HG03097 (cell line): ENCODE measurements around the gene PHF21A.
"Not testable (repeated sequence)": the region's sequence is repeated elsewhere in the genome, so short reads cannot be mapped to it uniquely, and the experiment has no call there.

Experiments used
- ATAC-seq: cut with Tn5 transposase; IDR thresholded peaks from one replicate; pipeline ENCODE4 v1.9.1; 2021; ENCODE audit not compliant: unreplicated experiment, low FRiP score

Gene PHF21A

DNA sequence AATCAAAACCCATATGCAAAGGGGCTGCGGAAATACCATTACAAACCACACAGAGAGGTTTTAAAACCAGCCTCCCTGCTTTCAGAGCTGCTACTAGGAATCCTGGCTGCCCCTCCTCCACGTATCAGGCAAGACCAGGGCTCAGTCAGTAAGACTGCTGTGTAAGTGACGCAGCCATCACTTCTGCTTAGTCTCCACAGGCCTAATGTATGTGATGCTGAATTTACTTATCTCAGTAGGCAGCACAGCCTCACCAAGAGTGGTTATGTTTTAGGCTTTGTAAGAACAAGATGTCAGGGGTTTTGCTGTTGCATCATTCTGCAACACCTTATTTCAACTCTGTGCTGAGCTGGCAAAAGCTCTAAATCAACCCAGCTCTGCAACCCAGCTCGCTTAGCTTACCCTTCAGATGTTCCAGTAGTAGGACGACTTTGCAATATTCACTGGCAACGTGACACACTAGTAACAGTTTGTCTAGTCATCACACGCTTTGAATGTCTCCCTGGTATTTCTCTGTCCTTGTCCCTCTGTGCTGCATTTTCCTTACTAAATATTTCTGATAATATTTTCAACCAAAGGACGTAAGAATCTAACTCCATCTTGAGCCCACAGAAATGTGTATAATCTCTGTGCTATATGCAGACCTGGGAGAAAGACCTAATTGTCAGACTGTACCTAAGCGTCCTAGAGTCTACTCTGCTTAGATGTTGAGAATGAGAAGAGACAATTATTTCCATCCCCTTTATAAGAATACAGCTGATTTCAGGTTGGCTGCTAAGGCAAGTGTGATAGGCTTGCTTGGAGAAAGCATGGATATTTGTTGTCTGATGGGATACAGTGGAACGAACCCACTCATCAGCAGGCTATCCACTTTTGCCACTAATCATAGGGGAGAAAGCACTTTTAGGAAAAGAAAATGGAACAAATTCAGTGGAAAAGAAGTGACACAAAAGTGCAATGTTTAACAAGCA lies 126.6 kb downstream of the PHF21A start:
- ATAC-seq = no peak

DNA sequence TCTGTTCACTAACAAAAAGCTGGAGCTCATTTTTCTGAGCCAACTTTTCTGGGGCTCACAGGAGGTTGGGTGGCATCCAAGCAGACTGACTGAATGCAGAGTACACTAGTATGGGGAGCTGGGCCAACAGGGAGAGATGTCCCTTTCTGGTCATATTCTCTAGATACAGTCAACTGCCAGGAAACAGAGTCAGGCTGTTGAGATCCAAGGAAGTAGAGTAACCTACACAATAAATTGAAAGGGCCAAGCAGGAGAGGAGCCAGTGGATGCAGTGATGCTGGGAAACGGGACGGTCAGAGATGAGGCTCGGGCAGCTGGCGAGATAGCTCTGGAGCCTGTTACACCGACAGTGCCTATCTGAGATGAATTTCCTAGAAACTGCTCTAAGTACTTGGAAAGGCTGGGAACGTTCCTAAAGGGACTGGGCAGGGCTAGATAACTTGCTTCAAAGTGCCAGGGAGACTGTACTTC lies 127.7 kb downstream of the PHF21A start:
- no peak for ATAC-seq

DNA sequence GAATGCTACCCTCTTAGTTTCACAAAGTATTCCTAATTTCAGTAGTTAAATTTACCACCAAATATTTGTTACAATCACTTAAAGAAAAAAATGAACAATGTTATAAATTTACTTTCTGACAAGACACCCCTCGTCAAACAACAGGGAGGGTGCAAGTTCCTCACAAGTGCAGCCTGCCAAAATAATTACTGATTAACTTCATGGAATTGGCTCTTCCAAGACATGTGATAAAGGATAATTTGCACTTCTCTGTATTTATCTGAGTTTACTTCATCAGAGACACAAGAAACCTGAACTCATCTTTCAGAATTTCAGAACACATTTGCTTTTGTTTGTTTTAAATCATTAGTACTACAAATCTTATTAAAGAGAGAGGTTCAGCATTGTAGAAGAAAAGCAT lies 132.3 kb downstream of the PHF21A start:
- no peak for ATAC-seq

DNA sequence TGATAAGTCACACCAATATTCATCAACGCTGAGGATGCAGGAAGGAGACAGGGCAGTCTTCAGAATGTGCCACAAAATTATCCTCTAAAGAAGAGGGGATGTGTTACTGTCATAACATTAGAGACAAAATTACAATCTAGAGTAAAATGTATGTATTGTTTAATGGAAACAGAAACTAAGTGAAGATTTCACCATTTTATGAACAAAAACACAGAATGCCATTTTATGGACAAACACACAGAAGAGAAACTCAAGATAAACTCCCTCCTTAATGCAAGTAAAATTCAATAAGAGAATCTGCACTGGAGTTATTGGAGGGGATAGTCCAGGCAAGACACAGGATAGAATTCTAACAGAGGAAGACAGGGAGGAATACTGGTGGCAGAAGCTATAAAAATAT lies 136.0 kb downstream of the PHF21A start:
- ATAC-seq = no peak

DNA sequence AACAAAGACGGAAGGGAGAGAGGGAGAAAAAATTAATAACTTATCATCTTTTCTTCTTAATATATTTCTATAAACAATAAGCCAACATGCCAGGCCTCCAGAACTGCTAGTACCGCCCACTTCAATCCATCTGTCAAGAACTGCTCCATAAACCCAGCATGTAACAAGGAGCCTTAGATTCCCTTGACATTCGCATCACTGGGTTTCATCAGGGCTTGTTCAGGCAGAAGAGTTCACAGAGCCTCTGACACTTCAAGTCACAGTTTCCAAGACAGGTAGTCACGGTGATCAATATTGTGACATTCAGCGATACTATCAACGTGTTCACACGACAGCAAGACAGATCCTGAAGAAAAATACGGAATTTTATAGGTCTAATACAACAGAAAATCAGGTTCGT lies 137.1 kb downstream of the PHF21A start:
- no peak for ATAC-seq

DNA sequence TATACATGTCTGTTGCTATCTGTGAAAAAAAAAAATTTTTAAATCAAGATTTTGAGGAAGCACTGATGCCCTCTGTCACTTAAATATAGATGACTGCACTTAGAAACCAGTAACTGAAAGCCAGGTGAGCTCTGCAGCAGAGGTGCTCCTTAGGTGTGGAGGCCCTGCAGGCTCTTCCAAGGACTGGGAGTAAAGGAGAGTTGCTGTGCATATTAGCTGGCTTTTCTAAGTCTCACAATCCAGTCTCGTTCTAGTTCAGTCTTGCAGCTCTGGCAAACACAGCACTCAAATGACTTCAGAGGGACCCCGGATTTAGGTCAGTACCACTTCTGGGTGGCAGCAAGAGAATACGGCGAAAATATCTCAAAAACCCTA lies 137.8 kb downstream of the PHF21A start:
- no peak for ATAC-seq

DNA sequence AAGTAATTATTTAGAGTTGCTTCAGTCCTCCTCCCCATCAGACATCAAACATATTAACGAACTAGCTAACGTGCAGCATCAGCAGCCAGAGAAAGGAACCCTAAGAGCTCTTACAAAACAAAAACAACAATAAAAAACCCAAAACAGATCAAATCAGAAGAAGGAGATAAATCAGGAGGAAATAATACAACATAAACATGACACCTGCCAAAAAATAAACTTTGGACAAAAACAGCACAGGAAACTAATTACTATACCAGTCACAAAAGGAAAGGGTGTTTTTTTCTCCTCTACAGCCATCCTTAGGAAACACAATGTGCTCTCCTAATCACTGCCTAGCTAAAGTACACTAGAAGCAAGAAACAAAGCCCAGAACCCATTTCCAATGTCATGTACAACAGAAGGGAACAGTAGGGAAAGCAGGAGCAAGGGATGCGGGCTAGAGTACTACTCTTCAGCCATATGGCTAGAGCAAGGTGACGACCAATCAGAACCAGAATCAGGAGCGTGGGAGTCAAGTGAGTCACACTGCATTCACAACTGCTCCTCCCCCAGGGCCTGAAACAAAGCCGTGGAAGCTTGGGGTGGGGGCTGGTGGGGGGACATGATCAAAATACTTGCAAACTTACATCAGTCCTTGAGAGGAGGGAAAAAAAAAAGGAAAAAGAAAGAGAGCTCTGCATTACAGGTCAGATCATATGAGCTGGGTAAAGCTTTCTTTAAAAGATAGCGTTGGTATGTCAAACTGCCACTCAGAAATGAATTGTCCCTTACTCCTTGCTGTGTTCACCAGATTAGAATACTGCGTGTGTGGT lies 138.4 kb downstream of the PHF21A start:
- no peak for ATAC-seq

DNA sequence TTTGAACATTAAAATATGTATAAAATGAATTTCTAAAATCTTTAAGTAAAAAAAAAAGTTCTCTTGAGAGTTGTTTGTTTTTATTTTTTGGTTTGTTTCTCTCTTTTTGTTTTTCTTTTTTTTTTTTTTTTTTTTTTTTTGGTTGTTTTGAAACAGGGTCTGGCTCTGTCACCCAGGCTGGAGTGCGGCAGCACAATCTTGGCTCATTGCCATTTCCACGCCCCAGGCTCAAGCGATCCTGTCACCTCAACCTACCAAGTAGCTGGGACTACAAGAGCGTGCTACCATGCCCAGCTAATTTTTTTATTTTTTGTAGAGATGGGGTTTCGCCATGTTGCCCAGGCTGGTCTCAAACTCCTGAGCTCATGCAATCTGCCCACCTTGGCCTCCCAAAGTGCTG lies 139.4 kb downstream of the PHF21A start:
- not testable (repeated sequence) for ATAC-seq

DNA sequence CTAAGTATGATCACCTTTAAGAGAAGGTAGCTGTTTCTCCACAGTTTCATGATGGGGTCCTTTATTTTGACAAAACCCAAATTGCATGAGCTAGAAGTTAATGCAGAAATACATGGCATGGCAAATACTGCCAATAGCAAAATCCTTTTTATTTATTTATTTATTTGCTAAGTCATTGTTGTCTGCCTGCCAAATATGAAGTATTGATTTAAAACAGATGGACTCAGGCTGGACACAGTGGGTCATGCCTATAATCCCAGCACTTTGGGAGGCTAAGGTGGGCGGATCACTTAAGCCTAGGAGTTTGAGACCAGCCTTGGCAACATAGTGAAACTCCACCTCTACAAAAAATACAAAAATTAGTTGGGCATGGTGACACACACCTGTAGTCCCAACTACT lies 146.4 kb downstream of the PHF21A start:
- ATAC-seq = no peak

DNA sequence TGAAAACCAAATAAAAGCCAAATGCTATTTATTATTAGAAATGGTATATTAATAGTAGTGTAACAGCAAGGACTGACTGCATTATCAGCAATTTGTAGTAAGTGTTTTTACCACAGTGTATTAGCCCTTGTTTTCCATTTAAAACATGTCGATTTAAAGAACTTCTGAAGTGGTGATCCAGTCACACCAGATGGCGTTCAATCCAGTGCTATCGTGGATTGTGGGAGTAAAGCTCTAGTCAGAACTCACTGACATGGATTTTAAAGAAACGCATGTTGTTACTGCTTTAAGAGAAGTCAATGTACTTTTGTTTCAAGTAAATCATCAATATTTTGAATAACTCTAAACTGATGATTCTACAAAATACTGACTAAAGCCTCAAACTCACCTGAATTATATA lies 147.7 kb downstream of the PHF21A start:
- ATAC-seq = no peak

DNA sequence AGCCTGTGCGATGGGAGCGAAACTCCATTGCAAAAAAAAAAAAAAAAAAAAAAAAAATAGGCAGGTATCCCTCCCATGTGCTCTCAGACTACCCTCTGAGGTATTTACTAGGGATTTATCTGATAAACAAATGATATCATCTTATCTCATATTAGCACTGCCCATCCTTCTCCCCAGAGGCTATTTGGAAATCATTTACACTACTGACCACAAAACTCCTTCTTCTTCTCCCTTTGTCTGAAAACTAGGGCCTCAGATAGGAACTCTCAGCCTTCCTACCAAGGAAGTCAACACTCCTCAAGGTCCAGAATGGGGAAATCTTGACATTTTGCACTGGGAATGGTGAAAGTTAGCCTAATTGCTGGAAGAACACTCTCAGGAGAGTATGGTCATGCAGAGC lies 152.4 kb downstream of the PHF21A start:
- ATAC-seq = no peak

DNA sequence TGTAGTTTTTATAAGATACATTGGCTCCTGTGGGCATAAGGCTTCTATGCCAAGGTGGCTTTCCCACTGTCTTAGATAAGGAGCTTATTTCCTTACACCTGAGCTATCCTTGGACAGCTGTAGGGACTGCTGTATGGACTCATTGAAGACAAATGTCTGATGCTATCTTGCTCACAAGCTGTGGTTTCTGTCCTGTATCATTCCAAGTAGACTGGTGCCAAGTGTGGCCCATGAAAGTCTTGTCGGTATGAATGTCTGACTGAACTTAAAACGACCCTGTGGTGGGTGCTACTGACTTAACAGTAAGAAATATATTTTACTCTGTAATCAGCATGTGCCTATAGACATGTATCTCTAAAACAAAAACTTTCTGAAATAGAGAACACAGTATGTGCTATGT lies 153.7 kb downstream of the PHF21A start:
- ATAC-seq = no peak

DNA sequence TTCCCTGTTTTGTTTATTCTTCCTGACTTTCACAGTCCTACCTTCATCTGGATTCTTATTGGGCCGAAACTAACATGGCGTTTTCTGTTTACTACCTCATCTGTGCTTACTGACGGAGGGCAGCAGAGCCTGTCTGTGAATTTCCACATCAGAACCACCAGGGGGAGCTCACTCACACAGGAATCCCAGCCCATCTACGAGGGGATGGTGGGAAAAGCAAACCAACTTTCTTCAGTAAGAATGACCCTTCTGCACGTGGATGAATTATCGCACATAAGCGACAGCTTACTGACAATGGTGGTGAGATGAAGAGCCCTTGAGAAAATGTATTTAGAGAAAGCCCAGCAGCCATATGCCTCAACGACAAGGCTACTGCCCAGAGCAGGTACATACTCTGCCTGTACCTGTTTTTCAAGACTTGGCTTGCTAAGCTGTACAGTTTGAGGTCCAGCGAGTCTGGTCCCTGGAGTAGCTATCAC lies 156.3 kb downstream of the PHF21A start:
- no peak for ATAC-seq

DNA sequence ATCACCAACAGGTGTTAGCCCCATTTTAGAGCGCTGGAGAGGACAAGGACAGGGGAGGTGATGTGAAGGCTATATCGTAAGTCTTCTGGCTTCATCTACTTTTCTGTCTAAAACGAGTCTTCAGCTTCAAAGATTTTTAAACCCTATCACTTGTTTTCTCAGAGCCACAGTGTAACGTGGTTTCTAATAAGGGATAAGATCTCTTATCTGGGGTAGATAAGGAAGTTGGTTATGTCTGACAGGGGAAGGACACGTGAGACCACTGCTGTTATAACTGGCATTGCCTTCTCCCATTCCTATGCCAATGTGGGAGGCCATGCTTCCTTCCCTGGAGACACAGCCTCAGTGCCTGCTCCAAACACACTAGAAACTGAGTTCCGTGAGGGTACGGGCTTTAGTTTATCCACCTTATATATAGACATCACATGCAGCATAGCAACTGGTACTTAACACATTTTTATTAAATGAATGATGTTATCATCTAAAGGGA lies 159.5 kb downstream of the PHF21A start:
- ATAC-seq = no peak

DNA sequence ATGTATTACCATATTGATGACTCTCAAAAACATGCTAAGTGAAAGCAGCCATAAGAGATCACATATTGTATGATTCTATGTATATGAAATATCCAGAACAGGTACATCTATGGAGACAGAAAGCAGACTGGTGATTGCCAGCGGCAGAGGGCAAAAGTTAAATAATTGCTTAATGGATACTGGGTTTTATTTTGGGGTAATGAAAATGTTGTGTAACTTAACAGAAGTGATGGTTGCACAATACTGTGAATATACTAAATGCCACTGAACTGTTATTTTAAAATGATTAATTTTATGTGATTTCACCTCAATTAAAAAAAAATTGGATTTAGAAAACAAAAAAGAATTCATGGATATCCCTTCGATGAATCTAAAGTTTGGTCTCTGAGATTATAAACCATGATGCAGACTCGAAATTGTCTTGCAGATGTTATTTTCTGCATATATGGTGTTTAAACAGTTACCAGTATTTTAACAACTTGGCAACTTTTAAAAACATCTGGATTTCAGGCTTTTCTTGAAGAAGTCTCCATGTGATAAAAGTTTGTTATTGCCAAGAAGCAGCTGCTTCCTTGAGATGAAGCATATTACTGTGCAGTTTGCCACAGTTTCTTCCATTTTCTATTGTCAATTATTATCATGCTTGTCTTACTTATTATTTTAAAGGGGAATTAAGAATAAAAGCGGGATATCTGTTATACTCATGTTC lies 160.7 kb downstream of the PHF21A start:
- ATAC-seq = no peak

DNA sequence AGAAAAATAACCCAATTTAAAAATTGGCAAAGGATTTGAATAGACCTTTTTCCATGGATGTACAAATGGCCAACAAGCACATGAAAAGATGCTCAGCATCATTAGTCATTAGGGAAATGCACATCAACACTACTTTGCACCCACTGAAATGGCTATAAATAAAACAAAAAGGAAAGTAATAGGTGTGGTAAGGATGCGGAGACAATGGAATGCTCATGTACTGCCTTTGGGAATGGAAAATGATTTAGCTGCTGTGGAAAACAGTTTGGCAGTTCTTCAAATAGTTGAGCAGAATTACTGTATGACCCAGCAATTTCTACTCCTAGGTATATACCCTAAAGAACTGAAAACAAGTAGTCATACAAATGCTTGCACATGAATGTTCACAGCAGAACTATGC lies 161.4 kb downstream of the PHF21A start:
- no peak for ATAC-seq

DNA sequence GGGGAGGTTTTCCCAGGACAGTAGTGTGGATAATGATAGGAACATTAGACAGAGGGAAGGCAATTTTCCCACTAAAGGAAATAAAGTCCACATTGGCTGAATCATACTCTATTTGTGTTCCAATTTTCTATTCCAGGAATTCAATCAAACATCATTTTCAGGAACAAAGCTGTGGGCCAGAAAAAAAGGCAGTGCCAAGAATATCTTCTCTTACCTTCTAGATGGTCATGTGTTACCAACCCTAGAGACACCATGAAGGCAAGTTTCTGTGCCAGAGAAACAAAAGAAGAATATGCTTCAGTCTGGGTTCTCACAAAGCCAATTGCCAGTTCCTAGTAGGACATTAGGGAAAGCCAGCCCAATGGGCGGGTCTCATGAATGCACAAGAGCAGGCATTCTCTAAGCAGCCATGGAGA lies 171.3 kb downstream of the PHF21A start:
- no peak for ATAC-seq

DNA sequence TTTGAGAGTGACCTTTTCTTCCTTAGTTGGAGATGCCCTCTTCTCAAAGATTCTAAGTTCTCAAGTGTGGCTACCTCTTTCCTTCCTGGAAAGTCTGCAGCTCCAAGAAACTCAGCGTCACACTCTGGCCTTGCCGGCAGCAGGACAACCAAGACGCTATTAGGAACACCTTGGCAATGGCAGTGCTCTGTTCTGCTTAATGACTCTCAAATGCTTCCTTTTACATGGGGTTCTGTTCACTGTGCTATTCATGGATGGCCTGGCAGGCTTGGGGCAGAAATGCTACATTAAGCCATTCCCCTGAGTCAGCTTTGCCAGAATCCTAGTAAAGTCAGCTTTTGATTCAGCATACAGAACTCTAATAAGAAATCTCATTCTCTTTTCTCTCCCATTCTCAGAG lies 172.9 kb downstream of the PHF21A start:
- no peak for ATAC-seq

DNA sequence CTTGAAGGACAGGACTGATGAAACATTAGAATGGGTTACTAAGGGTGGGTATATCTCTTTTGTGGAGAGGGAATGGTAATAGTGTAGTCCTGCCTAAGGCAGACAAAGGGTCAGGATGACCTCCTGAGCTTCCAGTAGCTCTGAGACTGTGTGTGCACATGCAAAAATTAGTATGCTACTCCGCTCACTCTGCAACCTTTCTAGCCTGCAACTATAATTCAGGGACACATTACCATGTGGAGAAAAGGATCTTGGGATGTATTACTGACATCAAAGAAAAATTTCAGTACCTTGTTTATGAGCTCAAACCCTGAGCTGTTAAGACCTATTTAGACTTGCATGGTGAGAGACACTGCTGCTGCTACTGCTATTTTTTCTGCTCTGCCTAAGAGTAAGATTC lies 173.4 kb downstream of the PHF21A start:
- no peak for ATAC-seq

DNA sequence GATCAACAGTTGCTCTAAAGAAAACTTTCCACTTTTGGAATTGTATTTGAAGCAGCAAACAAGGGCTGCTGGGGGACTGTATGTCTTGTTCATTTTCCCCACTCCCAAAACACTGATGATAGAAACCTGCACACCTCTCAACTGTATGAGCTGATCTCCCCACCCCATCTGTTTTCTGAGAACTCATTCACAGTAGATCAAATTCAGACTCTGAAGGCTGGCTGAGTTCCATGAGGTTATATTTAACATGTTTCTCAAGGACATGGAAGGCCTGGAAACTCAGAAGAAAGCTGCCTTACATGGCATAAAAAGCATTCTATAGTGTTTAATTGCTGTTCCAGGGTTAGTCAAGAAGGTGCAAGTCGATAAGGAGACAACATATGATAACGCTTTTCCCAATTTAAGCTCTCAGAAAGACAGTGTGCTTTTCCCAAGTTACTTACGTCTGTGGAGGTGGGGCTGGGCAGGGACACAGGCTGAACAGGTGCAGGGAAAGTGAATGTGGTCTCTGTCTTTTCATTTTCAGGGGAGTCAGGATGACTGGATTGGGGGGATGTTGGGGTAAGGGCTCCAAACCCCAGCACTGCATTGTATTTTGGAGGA lies 175.8 kb downstream of the PHF21A start:
- ATAC-seq = no peak
